Caco-2 (cell line): ENCODE data around the gene SMIM31. TPM values are rescaled to one million over a fixed set of nuclear protein-coding genes. Genes with fewer than 3 reads are reported as not detected.

Source experiments
- Bru-seq: library from RNA; stranded (reverse); fragments of 400-500 nt; gene quantifications from one replicate; lab custom pipeline; 2021; lab: Mats Ljungman, UMichigan
- BruChase-seq, 2 experiments: library from RNA; stranded (reverse); fragments of 400-500 nt; gene quantifications; one replicate each; lab custom pipeline; 2021; lab: Mats Ljungman, UMichigan
- BruUV-seq: library from RNA; stranded (reverse); fragments of 400-500 nt; replicated peaks from 2 replicates; lab custom pipeline; 2021; lab: Mats Ljungman, UMichigan
- CTCF ChIA-PET: fragments of 300-600 bp; sonication (Branson Sonifier 250); formaldehyde crosslinking; loops from one replicate; lab custom pipeline; 2022; ENCODE audit warnings: antibody characterized with exemption; lab: Charles Lee
- POLR2A ChIA-PET: fragments of 300-600 bp; sonication (Branson Sonifier 250); formaldehyde crosslinking; loops from one replicate; lab custom pipeline; 2022; ENCODE audit warnings: antibody characterized with exemption; lab: Charles Lee
- DNase-seq, 2 experiments: peaks; one replicate each; pipeline versions ENCODE4 v3.0.0 to v3.0.0-alpha.2; 2020 to 2022
- H3K27me3 ChIP-seq: replicated peaks from 2 replicates; pipeline ENCODE4 v1.6.0; 2011; ENCODE audit warnings: low read length; ENCODE audit not compliant: control insufficient read depth, insufficient read depth
- H3K36me3 ChIP-seq: 2 replicates; pipeline ENCODE4 v1.5.1; 2011; ENCODE audit warnings: low read length; ENCODE audit not compliant: control insufficient read depth, insufficient read depth
- H3K4me1 ChIP-seq: fragments of 250-450 bp; sonication (Bioruptor Pico); 2 replicates; pipeline ENCODE4 v1.5.1; 2020; ENCODE audit warnings: mild to moderate bottlenecking
- H3K4me3 ChIP-seq: 2 replicates; pipeline ENCODE4 v1.5.1; 2011; ENCODE audit warnings: low read depth, mild to moderate bottlenecking, control low read depth, low read length
- H3K9me3 ChIP-seq: fragments of 250-450 bp; sonication (Bioruptor Pico); 2 replicates; pipeline ENCODE4 v1.5.1; 2020; ENCODE audit warnings: mild to moderate bottlenecking, moderate library complexity
- H3K27ac Mint-ChIP-seq: one replicate; pipeline ENCODE4 v1.8.0; 2022; ENCODE audit warnings: mixed read lengths; ENCODE audit not compliant: unreplicated experiment
- H3K27me3 Mint-ChIP-seq: one replicate; pipeline ENCODE4 v1.8.0; 2022; ENCODE audit warnings: mixed read lengths; ENCODE audit not compliant: insufficient read depth, unreplicated experiment
- H3K36me3 Mint-ChIP-seq: one replicate; pipeline ENCODE4 v1.8.0; 2022; ENCODE audit warnings: mild to moderate bottlenecking, mixed read lengths; ENCODE audit not compliant: insufficient read depth, unreplicated experiment
- H3K4me1 Mint-ChIP-seq: one replicate; pipeline ENCODE4 v1.8.0; 2022; ENCODE audit warnings: low read depth, mixed read lengths; ENCODE audit not compliant: unreplicated experiment
- H3K4me3 Mint-ChIP-seq: one replicate; pipeline ENCODE4 v1.8.0; 2022; ENCODE audit warnings: mild to moderate bottlenecking, moderate library complexity, mixed read lengths; ENCODE audit not compliant: unreplicated experiment
- H3K9me3 Mint-ChIP-seq: one replicate; pipeline ENCODE4 v1.8.0; 2022; ENCODE audit warnings: mixed read lengths; ENCODE audit not compliant: unreplicated experiment
- CTCF ChIP-seq, 2 experiments: fragments of 200-600 bp in 1 of 2; IDR thresholded peaks; 1 replicate in 1 of 2; 2 replicates in 1 of 2; pipeline versions ENCODE4 v1.5.1 to v1.8.0; 2011 to 2022; ENCODE audit warnings: antibody characterized with exemption in 1 of 2, control low read depth in 1 of 2, inconsistent platforms in 1 of 2, low read depth in 1 of 2, low read length in 1 of 2, mild to moderate bottlenecking in 1 of 2, moderate library complexity in 1 of 2; ENCODE audit not compliant: insufficient read depth in 1 of 2, severe bottlenecking in 1 of 2, unreplicated experiment in 1 of 2
- intact Hi-C: fragments of 100-400 bp; cut with micrococcal nuclease; formaldehyde crosslinking; loops from one replicate; pipeline ENCODE4 v1.10.0; 2022; ENCODE audit not compliant: unreplicated experiment
- long read RNA-seq: library from polyadenylated mRNA; stranded (forward); transcript quantifications from one replicate; pipeline ENCODE4 v2.0.0, GENCODE V29; 2022
- total RNA-seq: library from RNA; stranded (reverse); gene quantifications from 2 replicates; pipeline ENCODE4 v1.2.3, GENCODE V29; 2022

SMIM31 gene
- total RNA-seq (not detected in 2 replicates), Bru-seq, nascent RNA (percentile 13 among the genes with signal in this experiment), BruChase-seq, experiment 1, labeled RNA remaining after a 2-hour chase (percentile 8 among the genes with signal in this experiment), BruChase-seq, experiment 2, labeled RNA remaining after a 6-hour chase (percentile 4 among the genes with signal in this experiment)
- long read RNA-seq, partial matches to known transcripts, result 0 of 1 reads
- long read RNA-seq, other reads (novel, unspliced or antisense), result 1 of 1 reads

- POLR2A ChIA-PET, result no interaction called here
- no peak within 1 kb of the TSS for H3K4me3 Mint-ChIP-seq
- H3K27me3 Mint-ChIP-seq, result no peaks in the 10 kb centered on the region
- BruUV-seq, result no TSS peak
- CTCF ChIA-PET, result no interaction called here
- no peak within 1 kb of the TSS for H3K4me3 ChIP-seq
- H3K9me3 Mint-ChIP-seq, result peaks cover 17% of the 10 kb centered on the region
- no peaks in the 10 kb centered on the region for H3K4me1 ChIP-seq
- H3K9me3 ChIP-seq, result no peaks in the 10 kb centered on the region
- intact Hi-C loops, result no loop called here
- no peaks in the 10 kb centered on the region for H3K27me3 ChIP-seq
- DNase-seq, result no peak
- no peaks in the 10 kb centered on the region for H3K36me3 ChIP-seq
- no peak for TF ChIP-seq CTCF (IDR thresholded peaks at IDR 0.05; ENCODE audit: insufficient read depth in 1 of 2, low read depth in 1 of 2, low read length in 1 of 2, severe bottlenecking in 1 of 2, unreplicated experiment in 1 of 2)
- no peak within 1 kb of the TSS for H3K27ac Mint-ChIP-seq
- no peaks in the 10 kb centered on the region for H3K4me1 Mint-ChIP-seq
- H3K36me3 Mint-ChIP-seq, result peaks cover 5% of the 10 kb centered on the region
Measured at GRCh38 chr4:164753873-164754488, at the start of gene SMIM31. Gene SMIM31 (plus strand): TSS chr4:164754131. CDS start chr4:164770444, 16,313 bp downstream.

GRCh38 chr4:164706675-164707074 lies 47.3 kb upstream of the SMIM31 start:
- TF ChIP-seq CTCF (IDR thresholded peaks at IDR 0.05; ENCODE audit: insufficient read depth in 1 of 2, low read depth in 1 of 2, low read length in 1 of 2, severe bottlenecking in 1 of 2, unreplicated experiment in 1 of 2), result no peak
- no peaks in the 10 kb centered on the region for H3K4me1 Mint-ChIP-seq
- H3K36me3 ChIP-seq, result no peaks in the 10 kb centered on the region
- intact Hi-C loops, result no loop called here
- DNase-seq, result peak in 1 of 2 experiments; percentile 1
- H3K9me3 ChIP-seq, result no peaks in the 10 kb centered on the region
- BruUV-seq, result no TSS peak
- no peaks in the 10 kb centered on the region for H3K4me1 ChIP-seq
- no peaks in the 10 kb centered on the region for H3K9me3 Mint-ChIP-seq
- no peaks in the 10 kb centered on the region; the same call in 1 of the 2 replicates for H3K27me3 ChIP-seq
- peaks cover 7% of the 10 kb centered on the region for H3K27me3 Mint-ChIP-seq
- no peak overlapping the region for H3K4me3 Mint-ChIP-seq
- H3K36me3 Mint-ChIP-seq, result no peaks in the 10 kb centered on the region
- no peak overlapping the region for H3K27ac Mint-ChIP-seq
- CTCF ChIA-PET, result no interaction called here
- POLR2A ChIA-PET, result no interaction called here
- no peak overlapping the region for H3K4me3 ChIP-seq

- no peaks in the 10 kb centered on the region for H3K9me3 Mint-ChIP-seq
- no TSS peak for BruUV-seq
- H3K27ac Mint-ChIP-seq, result no peak overlapping the region
- H3K27me3 Mint-ChIP-seq, result peaks cover 3% of the 10 kb centered on the region
- intact Hi-C loops, result loop anchor here (1.0 to 5.0 kb wide), 2 partner anchors 14 to 280 kb away; no protein-coding TSS in a partner anchor
- H3K4me3 Mint-ChIP-seq, result no peak overlapping the region
- H3K4me3 ChIP-seq, result no peak overlapping the region
- CTCF ChIA-PET, result interaction anchor here (0.6 to 0.7 kb wide), 2 partner anchors 8 to 314 kb away, joined by 3 read pairs; no protein-coding TSS in a partner anchor
- no peaks in the 10 kb centered on the region for H3K36me3 ChIP-seq
- no peaks in the 10 kb centered on the region for H3K36me3 Mint-ChIP-seq
- no peaks in the 10 kb centered on the region for H3K4me1 Mint-ChIP-seq
- peak; percentile 33 to 57 for TF ChIP-seq CTCF (IDR thresholded peaks at IDR 0.05; ENCODE audit: insufficient read depth in 1 of 2, low read depth in 1 of 2, low read length in 1 of 2, severe bottlenecking in 1 of 2, unreplicated experiment in 1 of 2)
- no peaks in the 10 kb centered on the region for H3K4me1 ChIP-seq
- POLR2A ChIA-PET, result no interaction called here
- H3K27me3 ChIP-seq, result no peaks in the 10 kb centered on the region
- H3K9me3 ChIP-seq, result no peaks in the 10 kb centered on the region
- peak in 1 of 2 experiments; percentile 34 for DNase-seq
Measured at GRCh38 chr4:164716901-164717300, 37.0 kb upstream of the SMIM31 start.
